Prostate gland (tissue), 2 donors: Measurements from ENCODE around the gene TRA2B.

Experiments
- POLR2A ChIP-seq: fragments of 450-650 bp; IDR thresholded peaks from one replicate; pipeline ENCODE4 v1.6.1; 2016; ENCODE audit warnings: antibody characterized with exemption, mild to moderate bottlenecking
- POLR2AphosphoS5 ChIP-seq: sonication (generic); formaldehyde crosslinking; IDR thresholded peaks from one replicate; pipeline ENCODE4 v1.6.1; 2017; ENCODE audit warnings: antibody characterized with exemption
- TF ChIP-seq, protein P1 (sequence below), 4 experiments: fragments of 200-600 bp in 2 of 4; fragments of 450-650 bp in 2 of 4; sonication (generic) in 2 of 4; IDR thresholded peaks; 1 replicate in 3 of 4; 2 replicates in 1 of 4; pipeline ENCODE4 v1.5.1; 2016 to 2019; ENCODE audit warnings: antibody characterized with exemption in 4 of 4, mild to moderate bottlenecking in 2 of 4, moderate library complexity in 2 of 4

DNA sequence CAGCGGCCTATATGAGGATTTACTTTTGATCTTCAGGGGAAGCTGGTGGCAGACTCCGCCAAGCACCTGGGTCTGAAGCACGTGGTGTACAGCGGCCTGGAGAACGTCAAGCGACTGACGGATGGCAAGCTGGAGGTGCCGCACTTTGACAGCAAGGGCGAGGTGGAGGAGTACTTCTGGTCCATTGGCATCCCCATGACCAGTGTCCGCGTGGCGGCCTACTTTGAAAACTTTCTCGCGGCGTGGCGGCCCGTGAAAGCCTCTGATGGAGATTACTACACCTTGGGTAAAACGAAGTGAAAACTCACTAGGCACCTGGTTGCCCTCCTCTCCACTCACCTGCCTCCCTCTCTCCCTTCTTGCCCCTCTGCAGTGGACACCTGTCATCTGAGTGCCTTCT, 33.8 kb upstream of the TRA2B start:
- TF ChIP-seq POLR2A (no peak), POLR2AphosphoS5 (no peak)
- TF ChIP-seq, protein P1, sequence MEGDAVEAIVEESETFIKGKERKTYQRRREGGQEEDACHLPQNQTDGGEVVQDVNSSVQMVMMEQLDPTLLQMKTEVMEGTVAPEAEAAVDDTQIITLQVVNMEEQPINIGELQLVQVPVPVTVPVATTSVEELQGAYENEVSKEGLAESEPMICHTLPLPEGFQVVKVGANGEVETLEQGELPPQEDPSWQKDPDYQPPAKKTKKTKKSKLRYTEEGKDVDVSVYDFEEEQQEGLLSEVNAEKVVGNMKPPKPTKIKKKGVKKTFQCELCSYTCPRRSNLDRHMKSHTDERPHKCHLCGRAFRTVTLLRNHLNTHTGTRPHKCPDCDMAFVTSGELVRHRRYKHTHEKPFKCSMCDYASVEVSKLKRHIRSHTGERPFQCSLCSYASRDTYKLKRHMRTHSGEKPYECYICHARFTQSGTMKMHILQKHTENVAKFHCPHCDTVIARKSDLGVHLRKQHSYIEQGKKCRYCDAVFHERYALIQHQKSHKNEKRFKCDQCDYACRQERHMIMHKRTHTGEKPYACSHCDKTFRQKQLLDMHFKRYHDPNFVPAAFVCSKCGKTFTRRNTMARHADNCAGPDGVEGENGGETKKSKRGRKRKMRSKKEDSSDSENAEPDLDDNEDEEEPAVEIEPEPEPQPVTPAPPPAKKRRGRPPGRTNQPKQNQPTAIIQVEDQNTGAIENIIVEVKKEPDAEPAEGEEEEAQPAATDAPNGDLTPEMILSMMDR (IDR thresholded peaks at IDR 0.05), result no peak
